Skin of body (tissue), 2 donors: ENCODE data around the gene SIT1. TPM values are rescaled to one million over a fixed set of nuclear protein-coding genes. Genes with fewer than 3 reads are reported as not detected.

Experiments used
- DNase-seq: peaks from one replicate; lab custom pipeline; 2025; lab: John Stamatoyannopoulos, UW
- total RNA-seq: library from RNA; depleted of rRNA; stranded (reverse); fragments of >200 nt; gene quantifications from one replicate; pipeline ENCODE4 v1.2.3, GENCODE V29; 2014

The SIT1 gene, protein sequence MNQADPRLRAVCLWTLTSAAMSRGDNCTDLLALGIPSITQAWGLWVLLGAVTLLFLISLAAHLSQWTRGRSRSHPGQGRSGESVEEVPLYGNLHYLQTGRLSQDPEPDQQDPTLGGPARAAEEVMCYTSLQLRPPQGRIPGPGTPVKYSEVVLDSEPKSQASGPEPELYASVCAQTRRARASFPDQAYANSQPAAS
- 0.30 TPM for total RNA-seq

DNA sequence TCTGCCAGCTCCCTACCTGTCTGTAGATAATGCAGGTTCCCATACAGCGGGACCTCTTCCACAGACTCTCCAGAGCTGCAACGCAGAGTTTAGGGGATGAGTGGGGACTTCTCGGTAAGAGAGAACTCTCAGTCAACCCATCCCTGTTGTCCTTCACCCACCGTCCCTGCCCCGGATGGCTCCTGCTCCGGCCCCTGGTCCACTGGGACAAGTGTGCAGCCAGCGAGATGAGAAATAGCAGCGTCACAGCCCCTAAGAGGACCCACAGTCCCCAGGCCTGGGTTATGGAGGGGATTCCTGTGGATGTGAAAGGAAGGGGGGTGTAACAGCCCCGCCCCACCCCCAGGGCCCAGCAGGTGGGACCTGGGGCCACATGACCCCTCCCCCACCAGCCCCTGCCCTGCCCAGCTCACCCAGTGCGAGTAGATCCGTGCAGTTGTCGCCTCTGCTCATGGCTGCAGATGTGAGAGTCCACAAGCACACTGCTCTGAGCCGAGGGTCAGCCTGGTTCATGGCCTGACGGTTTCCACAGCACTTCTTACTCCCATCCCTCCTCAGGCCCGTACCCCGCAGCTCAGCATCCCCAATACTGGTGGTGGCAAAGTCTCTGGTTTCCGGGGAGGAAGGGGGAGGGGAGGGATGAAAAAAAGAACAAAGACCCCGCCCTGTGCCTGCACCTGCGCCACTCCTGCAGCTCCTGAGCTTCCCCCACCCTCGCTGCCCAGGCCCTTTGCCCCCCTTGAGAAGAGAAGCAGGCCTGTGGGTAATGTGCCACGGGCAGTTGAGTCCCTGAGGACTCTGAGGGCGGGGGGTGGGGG lies at the start of gene SIT1:
TSS of gene SIT1 (minus strand) at position 591 of the 818 bp plus-strand sequence. CDS start at position 513, 78 bp downstream.
- no peak for DNase-seq

DNA sequence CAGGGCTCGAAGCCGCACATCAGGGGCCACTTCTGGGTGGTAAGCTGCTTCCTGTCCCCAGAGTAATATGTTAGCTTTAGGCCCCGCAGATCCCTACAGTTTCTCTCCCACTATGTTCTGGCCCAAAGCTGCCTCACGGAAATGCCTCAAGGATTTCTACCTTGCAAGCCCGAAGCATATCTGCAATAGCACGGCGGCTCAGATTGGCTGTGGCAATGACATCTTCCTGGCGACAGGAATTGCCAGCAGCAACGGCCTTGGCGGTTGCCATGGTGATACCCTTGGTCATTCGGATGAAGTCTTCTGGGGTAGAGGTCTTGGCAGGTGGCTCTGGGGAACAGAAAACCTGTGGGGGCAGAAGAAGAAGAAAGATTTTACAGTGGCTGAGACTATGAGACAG lies 49.3 kb upstream of the SIT1 start:
- no peak for DNase-seq

DNA sequence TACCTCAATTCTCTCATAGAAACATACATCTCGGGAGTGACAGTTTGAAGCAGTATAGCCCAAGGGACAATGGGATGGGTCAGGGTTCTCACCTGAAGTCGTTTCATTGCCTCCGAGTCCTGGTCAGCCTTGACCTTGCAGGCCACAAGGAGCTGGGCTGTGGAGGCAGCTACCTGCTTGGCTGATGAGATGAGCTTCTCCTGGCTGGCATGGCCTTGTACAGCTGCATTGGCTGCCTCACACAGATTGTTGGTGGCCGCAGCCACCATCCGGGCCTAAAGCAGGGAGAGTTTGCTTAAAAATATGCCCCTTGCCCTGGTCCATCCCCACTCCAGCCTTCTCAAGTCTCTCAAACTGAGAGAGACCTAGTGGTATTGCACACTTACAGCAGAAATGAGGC lies 47.5 kb upstream of the SIT1 start:
- DNase-seq, result no peak

DNA sequence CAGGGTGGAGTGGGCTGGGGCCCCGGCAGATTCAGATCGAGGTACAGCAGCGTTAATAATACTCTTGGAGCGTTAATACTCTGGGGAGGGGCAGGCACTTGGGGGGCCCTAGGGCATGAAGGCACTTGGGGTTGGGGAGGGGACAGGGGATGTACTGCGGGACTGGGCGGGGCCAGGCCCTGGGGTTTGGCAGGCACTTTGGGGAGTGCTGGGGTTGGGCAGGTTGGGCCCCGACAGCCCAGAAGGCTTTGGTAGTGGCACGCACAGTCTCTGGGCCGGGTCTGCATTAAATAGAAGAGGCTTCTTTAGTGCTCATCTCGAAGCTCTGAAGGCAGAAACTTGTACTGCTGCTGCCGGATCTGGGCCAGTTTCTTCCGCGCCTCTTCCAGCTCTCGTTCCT lies 46.8 kb upstream of the SIT1 start:
- no peak for DNase-seq

DNA sequence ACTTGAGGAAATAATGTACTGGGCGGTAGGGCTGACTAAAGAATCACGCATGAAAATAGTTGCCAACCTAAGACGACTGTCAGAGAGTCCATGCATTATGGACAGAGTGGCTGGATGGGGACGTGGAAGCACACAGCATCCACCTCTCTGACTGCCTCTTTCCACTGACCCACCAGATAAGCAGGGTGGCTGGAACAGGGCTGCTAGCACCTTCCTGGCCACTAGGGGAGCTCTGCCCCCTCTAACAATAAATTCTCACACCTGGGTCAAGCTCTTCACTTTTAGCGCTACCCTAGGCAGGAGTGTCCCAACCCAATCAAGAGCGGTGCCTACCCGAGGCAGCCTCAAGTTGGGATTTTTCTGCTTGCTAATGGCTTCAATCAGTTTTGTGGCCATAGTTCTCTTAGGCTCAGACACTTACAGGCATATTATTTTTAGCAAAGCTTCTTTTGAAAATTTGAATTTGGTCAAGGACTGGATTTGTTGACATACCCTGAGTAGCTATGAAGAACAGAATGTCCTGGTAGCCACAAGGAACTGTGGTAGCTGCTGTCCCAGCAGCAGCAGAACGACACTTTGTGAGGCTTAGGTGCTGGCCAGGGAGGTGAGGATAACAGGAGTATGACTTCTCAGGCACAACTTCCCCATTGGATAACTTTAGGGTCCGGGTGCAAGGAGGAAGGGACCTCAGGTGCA lies 45.9 kb upstream of the SIT1 start:
- DNase-seq, result peak; percentile 5

DNA sequence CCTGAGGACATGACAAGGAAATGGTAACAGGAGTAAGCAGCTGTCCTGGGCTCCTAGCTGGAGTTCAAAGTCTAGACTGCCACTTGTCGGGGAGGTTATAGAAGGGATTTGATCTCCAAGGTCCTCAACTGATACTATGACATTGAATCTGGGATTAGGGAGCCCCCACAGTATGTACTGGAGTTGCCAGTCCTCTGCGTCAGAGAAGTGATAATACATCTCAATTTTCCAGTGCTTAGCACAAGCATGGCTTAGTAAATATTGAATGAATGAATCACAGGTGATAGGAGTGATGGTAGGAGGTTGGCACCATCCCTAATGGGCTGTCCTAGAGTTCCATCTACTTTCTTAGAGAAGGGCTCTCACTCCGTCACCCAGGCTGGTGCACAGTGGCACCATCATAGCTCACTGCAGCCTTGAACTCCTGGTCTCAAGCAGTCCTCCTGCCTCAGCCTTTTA lies 45.2 kb upstream of the SIT1 start:
- no peak for DNase-seq

DNA sequence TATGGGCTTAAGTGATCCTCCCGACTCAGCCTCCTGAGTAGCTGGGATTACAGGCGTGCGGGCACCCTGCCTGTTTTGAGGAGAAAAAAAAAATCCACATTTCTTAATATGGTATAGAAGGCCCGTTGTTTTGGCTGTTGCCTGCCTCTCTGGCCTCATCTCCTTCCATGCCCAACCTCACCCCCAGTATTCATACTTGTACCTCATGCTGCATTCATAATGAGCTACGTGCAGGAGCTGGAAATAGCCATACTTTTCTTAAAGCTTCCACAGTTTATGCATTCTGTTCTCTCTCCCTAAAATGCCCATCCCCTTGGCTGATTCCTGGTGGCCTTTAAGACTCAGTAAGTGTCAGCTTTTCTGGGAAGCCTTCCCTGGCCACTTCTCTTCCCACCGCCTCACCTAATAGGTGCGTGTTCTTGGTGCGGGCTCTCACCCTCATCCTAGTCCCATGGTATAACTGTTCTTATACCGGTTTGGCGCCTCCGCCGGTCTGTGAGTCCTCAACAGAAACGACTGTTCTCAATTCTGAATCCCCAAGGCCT lies 41.1 kb upstream of the SIT1 start:
- no peak for DNase-seq

DNA sequence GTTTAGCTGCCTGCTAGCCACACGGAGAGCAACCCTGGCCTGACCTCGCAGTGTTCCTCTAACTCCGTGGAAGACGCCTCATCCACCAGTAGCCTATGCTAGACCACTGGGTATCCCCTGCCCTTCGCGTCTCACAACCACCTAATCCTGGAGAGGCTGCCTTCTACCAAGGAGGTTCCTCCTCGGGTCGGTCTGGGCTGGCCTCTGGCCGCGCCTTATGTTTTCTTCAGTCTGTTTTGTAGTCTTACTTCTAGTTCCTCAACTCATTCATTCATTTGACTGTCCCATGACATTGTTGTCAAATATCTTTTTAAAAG lies 40.6 kb upstream of the SIT1 start:
- no peak for DNase-seq

DNA sequence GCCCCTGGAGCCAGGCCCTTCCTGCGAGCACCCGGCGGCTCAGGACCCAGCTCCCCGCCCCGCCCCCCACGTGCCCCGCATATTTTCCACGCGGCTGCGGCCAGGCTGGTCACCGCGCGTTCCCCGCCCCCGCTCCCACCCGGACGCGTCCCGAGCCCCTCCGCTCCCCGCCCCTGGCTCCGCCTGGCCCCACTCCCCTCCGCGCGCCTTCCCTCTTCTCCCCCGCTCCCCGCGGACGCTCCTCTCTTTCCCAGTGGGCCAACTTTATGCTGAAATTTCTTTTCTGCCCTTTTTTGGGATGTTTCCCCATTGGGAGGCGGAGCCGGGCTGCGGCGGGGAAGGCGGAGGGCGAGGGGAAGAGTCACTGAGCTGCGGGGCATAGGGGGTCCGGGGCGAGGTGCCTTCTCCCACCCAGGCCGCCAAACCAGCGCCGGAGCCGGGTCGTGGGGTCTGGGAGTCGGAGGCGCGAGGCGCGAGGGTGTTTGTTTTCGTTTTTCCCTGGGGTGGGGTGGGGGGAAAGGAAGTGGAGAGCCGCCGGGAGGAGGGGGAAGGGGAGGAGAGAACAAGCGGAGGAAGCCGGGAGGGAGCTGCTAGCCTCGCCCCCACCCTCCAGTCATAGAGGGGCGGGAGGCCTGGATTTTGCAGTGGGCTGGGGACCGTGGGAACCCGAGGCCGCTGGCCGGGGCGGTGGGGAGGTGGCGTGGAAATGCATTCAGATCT lies 40.0 kb upstream of the SIT1 start:
- DNase-seq, result no peak

DNA sequence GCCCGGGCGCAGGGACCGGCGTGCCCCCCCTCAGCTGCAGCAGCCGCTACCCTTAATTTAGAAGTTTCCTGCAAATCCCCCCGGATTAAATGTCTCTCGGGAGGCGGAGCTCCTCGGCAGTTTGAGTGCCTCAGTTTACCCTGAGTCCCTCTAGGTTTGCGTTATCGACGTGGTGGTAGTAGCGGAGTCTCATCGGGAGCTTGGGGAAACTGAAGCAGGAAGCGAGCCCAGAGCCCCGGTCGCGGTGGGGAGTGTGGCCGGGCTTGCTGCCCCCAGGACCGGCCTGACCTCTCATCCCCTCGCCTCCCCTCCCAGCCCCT lies 39.5 kb upstream of the SIT1 start:
- peak; percentile 64 for DNase-seq

DNA sequence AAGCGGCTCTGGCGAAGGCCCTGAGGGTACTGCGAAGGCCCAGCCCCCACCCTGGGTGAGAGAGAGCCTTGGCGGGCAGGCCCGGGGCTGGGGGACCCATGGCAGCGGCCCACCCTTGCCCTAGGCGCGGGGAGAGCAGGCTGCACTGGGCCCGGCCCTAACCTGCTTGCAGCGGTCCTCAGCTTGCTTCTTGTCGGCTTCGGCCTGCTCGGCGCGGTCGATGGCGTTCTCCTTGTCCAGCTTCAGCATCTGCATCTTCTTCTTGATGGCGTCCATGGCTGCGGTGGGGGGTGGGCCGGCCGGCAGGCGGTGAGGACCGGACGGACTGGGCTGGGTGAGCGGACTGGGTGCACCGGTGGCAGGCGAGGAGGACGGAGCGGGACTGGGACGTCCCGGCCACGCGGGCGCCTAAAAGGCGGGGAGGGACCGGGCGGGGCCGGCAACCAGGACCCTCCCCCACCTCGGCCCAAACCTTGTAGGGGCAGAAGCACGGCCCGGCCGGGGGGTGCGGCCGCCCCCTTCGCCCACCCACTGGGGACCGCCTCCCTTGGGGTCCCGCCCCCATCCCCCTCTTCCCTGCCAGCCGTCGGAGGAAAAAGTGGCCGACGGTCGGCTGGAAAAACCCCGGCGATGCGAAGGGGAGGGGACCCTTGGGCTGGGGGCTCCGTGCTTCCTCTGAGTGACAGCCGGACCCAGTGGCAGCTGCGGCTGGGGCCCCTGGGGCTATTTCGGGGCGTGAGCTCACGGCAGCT lies 39.0 kb upstream of the SIT1 start, which contains the start of gene TPM2:
TSS of gene TPM2 (minus strand) at position 384 of the 752 bp plus-strand sequence. CDS start at position 276, 108 bp downstream.
- DNase-seq, result no peak

DNA sequence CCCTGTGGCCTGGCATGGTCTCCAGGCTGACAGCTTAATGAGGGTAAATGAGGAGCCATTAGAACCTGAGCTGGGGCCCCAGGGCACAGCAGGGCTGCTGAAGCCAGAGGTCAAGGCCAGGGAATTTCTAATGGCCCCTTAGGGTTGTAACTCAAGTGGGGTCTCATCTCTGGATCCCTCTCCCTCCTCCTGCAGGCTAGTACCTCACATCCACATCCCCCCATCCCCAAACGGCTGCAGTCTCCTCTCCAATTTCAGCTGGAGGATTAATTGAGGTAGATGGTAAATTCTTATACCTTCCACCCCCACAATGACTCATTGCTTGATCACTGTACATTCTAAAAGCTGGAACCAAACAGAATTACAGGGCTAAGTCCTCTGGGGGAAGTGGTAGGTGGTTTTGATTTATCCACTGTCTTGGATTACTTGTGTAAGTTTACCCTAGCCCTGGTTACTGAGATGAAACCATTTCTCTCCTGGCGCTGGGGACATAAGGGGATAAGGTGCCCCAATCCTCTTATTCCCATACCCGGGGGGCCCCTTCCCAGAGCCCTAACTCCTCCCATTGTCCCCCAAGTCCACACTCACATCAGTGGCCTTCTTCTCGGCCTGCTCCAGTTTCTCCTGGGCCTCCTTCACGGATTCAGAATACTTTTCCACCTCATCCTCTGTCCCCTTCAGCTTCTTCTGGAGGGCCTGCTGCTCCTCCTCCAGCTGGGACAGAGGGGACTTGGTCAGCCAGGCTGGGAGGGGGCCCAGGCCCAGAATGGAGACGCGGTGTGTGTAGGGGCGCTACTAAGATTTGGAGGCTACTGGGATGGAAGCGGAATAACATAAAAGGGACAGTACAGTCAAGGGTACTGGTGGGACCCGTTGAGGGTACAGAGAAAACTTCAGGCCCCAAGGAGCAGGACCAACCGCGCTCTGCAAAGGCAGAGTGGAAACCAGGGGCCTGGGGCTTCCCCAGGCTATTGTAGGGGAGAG lies 38.1 kb upstream of the SIT1 start:
- DNase-seq, result no peak

DNA sequence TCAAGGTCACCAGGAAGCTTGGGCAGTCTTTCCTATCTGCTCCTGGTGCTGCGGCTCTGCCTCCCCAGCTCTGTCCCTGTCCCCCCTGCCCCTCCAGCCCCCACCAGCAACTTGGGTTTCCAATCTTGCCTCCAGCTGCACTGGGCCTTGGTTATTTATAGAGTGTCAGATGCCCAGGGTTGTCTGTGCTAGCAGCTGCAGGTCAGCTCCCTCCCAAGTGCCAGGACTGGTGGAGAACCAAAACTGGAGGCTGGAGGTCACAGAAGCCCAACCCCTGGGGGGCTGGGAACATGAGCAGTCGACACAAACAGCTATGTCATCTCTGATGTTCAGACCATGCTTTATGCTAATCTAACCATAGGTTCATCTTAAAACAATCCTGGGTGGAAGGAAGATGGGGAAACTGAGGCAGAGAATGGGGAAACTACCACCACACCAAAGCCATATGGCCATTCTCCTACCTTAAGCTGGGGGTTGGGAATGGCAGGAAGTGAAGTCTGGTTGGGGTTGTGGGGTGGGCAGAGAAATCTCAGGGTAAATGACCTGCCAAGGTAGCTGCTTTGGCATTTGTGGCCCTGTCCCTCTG lies 37.3 kb upstream of the SIT1 start:
- no peak for DNase-seq

DNA sequence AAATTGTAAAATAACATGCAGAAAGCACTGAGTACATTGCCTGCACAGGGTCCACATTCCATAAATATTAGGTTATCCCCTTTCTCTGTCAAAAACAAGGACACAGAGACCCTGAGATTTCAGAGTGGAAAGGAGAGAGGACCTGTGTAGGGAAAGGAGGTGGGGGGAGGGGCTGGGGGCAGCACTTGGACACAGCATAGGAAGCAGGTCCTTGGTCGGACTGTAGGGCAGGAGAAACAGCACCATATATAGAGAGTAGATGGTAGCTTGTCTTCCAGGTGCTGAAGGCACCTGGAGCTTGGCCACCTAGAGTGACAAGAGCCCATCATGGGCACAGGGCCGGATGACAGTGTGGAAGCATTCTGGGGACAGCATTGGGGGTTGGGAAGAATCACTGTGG lies 36.6 kb upstream of the SIT1 start:
- no peak for DNase-seq

DNA sequence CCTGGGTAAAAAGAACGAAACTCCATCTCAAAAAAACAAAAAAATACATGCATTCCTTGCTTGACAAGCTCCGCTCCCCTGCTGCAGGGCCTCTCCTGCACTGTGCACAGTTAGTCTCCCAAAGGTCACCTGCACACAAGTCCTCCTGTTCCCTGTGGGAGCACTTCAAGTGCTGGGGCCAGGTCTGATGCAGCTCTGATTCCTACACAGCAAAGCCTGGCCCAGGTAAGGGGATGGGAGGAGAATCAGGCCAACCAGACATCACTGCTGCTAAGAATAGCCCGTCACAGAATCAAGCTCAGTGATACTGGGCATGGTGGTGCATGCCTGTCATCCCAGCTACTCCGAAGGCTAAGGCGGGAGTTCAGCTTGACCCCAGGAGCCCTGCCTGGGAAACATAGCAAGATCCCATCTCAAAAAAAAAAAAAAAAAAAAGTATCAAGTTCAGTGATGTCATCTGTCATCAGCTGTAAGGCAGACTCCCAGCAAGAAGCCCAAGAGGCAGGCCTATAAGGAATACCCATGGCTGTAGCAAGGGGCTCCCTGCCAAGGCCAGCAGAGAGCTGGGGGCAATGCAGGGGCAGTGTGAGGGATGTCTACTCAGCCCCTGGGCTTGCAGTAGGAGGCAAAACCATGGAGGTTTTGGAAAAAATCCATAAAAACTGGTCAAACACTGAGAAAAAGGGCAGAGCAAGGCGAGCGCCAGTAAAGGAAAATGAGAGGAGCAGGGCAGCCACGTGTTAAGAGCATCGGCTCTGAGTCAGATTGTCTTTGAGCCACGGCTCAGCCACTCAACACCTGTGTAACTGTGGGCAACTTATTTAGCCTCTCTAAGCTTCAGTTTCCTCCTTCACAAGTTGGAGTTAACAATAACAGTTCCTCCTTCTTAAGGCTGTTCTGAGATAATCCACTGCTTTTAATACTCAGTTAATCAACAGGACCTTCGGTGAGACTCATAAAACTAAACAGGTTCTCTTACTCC lies 35.8 kb upstream of the SIT1 start:
- DNase-seq, result no peak

DNA sequence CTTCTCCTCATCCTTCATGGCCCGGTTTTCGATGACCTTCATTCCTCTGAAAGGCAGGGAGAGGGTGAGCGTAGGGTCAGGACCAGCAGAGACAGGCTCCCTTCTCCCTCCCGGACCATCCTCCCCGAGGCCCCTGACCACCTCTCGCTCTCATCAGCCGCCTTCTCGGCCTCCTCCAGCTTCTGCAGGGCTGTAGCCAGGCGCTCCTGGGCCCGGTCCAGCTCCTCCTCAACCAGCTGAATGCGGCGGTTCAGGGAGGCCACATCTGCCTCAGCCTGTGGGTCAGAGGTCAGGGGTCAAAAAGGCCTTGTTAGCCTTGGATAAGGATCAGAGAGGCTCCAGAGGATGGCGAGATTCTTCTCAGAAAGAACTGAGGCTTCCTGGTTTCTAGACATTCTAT lies 34.8 kb upstream of the SIT1 start:
- no peak for DNase-seq

DNA sequence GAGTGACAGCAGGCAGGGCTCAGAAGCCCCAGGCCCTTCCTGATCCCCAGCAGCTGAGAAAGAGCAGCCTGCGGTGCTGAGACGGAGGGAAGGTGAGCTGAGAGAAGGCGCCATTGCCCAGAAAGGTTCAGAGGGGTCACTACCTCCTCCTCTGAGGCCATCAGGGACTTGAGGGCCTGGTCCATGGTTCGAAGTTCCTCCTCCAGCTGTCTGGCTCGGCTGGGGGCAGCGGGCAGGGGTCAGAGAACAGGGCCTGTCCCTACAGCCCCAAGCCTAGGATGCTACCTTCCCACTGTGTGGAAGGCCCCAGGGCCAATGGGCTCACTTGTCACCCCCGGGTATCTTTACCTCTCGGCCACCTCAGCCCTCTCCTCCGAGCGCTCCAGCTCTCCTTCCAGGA lies 34.2 kb upstream of the SIT1 start:
- DNase-seq, result no peak

DNA sequence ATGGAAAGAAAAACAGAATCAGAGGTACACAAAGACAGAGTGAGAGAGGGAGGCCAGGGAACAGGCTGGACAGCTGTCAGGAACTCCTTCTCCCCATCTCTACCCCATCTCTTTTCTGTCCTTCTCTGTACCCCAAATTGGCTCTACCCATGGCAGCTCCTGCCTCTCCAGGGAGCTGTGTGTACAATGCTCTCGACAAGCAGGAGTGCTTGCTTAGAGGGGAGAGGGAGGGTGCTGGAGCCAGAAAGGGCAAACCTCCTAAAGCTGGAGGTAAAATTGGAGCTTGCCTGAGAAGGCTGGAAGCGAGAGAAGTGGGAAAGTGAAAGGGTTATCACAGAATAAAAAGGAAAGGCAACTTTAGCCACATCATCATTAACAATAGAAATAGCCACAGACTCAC lies 32.6 kb upstream of the SIT1 start:
- DNase-seq, result no peak
